GM21367 (cell line): Measurements from ENCODE around the gene MYO1C.
"Not testable (repeated sequence)": the region's sequence is repeated elsewhere in the genome, so short reads cannot be mapped to it uniquely, and the experiment has no call there.

Experiments used
- ATAC-seq: cut with Tn5 transposase; IDR thresholded peaks from one replicate; pipeline ENCODE4 v1.9.1; 2021; ENCODE audit not compliant: unreplicated experiment

Gene MYO1C

GRCh38 chr17:1434150-1434549 lies 58.3 kb downstream of the MYO1C start:
- ATAC-seq: no peak

GRCh38 chr17:1431631-1432104 lies 60.8 kb downstream of the MYO1C start:
- no peak for ATAC-seq

GRCh38 chr17:1423456-1424135 lies 68.9 kb downstream of the MYO1C start:
- ATAC-seq: no peak

GRCh38 chr17:1422885-1423284 lies 69.6 kb downstream of the MYO1C start:
- no peak for ATAC-seq

GRCh38 chr17:1421470-1421869 lies 71.0 kb downstream of the MYO1C start:
- ATAC-seq: no peak

GRCh38 chr17:1420981-1421380 lies 71.5 kb downstream of the MYO1C start:
- ATAC-seq: no peak

GRCh38 chr17:1420163-1420562 lies 72.3 kb downstream of the MYO1C start:
- ATAC-seq: no peak

- not testable (repeated sequence) for ATAC-seq
Observed at GRCh38 chr17:1418476-1418875, 74.0 kb downstream of the MYO1C start.

- ATAC-seq: no peak
Observed at GRCh38 chr17:1416414-1416813, 76.1 kb downstream of the MYO1C start.

- ATAC-seq: no peak
Observed at GRCh38 chr17:1414634-1415033, 77.9 kb downstream of the MYO1C start.
